Measurements from ENCODE around the gene DMXL1. TPM values are rescaled to one million over a fixed set of nuclear protein-coding genes. Genes with fewer than 3 reads are reported as not detected.
A peak's percentile ranks its signal among the peaks of the same experiment; 100 is the strongest.
"Not testable (repeated sequence)": the region's sequence is repeated elsewhere in the genome, so short reads cannot be mapped to it uniquely, and the experiment has no call there.

DMXL1 gene
- total RNA-seq, 1 donor from 2014 or later = 53.4 TPM

GRCh38 chr5:119135743-119136142, 64.9 kb downstream of the DMXL1 start:
- not testable (repeated sequence) for DNase-seq

- no peak for DNase-seq
These were observed 65.9 kb downstream of the DMXL1 start for GRCh38 chr5:119136666-119137318.

- DNase-seq = no peak
These were observed 82.7 kb downstream of the DMXL1 start for GRCh38 chr5:119153629-119154028.

GRCh38 chr5:119158144-119158543, 87.3 kb downstream of the DMXL1 start:
- DNase-seq = no peak

GRCh38 chr5:119161430-119161829, 90.5 kb downstream of the DMXL1 start:
- DNase-seq = no peak

GRCh38 chr5:119166026-119166425, 95.1 kb downstream of the DMXL1 start:
- DNase-seq = no peak

GRCh38 chr5:119168401-119168800, 97.5 kb downstream of the DMXL1 start:
- DNase-seq = peak; percentile 46

- DNase-seq = no peak
These were observed 100.8 kb downstream of the DMXL1 start for GRCh38 chr5:119171686-119172085.

GRCh38 chr5:119174578-119175163, 103.8 kb downstream of the DMXL1 start:
- DNase-seq = no peak

GRCh38 chr5:119176785-119177184, 105.9 kb downstream of the DMXL1 start:
- no peak for DNase-seq

GRCh38 chr5:119177226-119177625, 106.3 kb downstream of the DMXL1 start:
- DNase-seq = no peak

GRCh38 chr5:119178435-119178834, 107.5 kb downstream of the DMXL1 start:
- no peak for DNase-seq

GRCh38 chr5:119179857-119180641, 109.2 kb downstream of the DMXL1 start:
- DNase-seq = no peak

- DNase-seq = not testable (repeated sequence)
These were observed 114.6 kb downstream of the DMXL1 start for GRCh38 chr5:119185512-119185911.

- no peak for DNase-seq
These were observed 117.1 kb downstream of the DMXL1 start for GRCh38 chr5:119187776-119188529.

GRCh38 chr5:119190470-119191095, 119.7 kb downstream of the DMXL1 start:
- no peak for DNase-seq

- no peak for DNase-seq
These were observed 121.1 kb downstream of the DMXL1 start for GRCh38 chr5:119191944-119192343.

GRCh38 chr5:119200795-119201194, 129.9 kb downstream of the DMXL1 start:
- peak; percentile 37 for DNase-seq

GRCh38 chr5:119207105-119207504, 136.2 kb downstream of the DMXL1 start:
- no peak for DNase-seq

- DNase-seq = no peak
These were observed 141.1 kb downstream of the DMXL1 start for GRCh38 chr5:119212026-119212425.

GRCh38 chr5:119212676-119213075, 141.8 kb downstream of the DMXL1 start:
- DNase-seq = no peak

GRCh38 chr5:119217183-119217582, 146.3 kb downstream of the DMXL1 start:
- DNase-seq = no peak
